Parathyroid adenoma (tissue), 2 donors: ENCODE results near the gene PDCL3.

ENCODE experiments used
- H2AFZ ChIP-seq: fragments of 300-600 bp; sonication (generic); one replicate; pipeline ENCODE4 v1.7.0; 2017; ENCODE audit warnings: antibody characterized with exemption, mild to moderate bottlenecking
- H3K27ac ChIP-seq: fragments of 300-600 bp; sonication (generic); one replicate; pipeline ENCODE4 v1.7.0; 2017
- H3K27me3 ChIP-seq: fragments of 300-600 bp; sonication (generic); one replicate; pipeline ENCODE4 v1.7.0; 2017; ENCODE audit warnings: low read length; ENCODE audit not compliant: control insufficient read depth, insufficient read depth
- H3K36me3 ChIP-seq: fragments of 300-600 bp; sonication (generic); one replicate; pipeline ENCODE4 v1.7.0; 2017; ENCODE audit warnings: low read length; ENCODE audit not compliant: control insufficient read depth, insufficient read depth
- H3K4me1 ChIP-seq: fragments of 300-600 bp; sonication (generic); one replicate; pipeline ENCODE4 v1.7.0; 2017; ENCODE audit warnings: control low read depth
- H3K4me2 ChIP-seq: fragments of 300-600 bp; sonication (generic); one replicate; pipeline ENCODE4 v1.7.0; 2017; ENCODE audit warnings: low read length
- H3K4me3 ChIP-seq: fragments of 300-600 bp; sonication (generic); one replicate; pipeline ENCODE4 v1.7.0; 2017; ENCODE audit warnings: low read depth, low read length
- H3K79me2 ChIP-seq: fragments of 300-600 bp; sonication (generic); one replicate; pipeline ENCODE4 v1.7.0; 2017; ENCODE audit warnings: control low read depth
- H3K9ac ChIP-seq: fragments of 300-600 bp; sonication (generic); one replicate; pipeline ENCODE4 v1.7.0; 2017; ENCODE audit warnings: mild to moderate bottlenecking
- H3K9me3 ChIP-seq: fragments of 300-600 bp; sonication (generic); one replicate; pipeline ENCODE4 v1.7.0; 2017; ENCODE audit warnings: low read length; ENCODE audit not compliant: control insufficient read depth
- TF ChIP-seq, protein P1 (sequence below): fragments of 300-600 bp; sonication (generic); IDR thresholded peaks from one replicate; pipeline ENCODE4 v1.7.0; 2017; ENCODE audit warnings: antibody characterized with exemption, mild to moderate bottlenecking
- donor health status: primary hyperparathyroidism.

Gene PDCL3

DNA sequence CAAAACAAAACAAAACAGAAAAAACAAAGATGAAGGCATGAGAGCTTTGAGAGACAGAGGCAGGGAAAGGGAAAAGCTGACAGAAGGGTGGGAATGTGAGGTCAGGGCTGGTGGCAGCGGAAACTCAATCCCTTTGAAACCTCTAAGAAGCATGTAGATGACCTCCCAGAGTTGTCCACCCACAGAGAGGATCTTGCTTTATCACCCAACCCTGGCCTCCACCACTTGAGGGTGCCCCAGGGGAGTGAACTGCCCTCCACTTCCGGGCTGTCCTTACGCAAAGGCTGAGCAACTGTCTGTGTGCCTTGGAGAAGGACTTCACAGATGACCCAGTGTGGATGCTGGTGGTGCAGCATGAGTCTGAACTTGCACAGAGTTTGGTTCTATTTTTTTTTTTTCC, 26.7 kb downstream of the PDCL3 start:
- H3K9me3 ChIP-seq, result no peaks in the 10 kb centered on the region
- no peak overlapping the region for H3K4me3 ChIP-seq
- no peaks in the 10 kb centered on the region for H3K4me1 ChIP-seq
- TF ChIP-seq, protein P1, sequence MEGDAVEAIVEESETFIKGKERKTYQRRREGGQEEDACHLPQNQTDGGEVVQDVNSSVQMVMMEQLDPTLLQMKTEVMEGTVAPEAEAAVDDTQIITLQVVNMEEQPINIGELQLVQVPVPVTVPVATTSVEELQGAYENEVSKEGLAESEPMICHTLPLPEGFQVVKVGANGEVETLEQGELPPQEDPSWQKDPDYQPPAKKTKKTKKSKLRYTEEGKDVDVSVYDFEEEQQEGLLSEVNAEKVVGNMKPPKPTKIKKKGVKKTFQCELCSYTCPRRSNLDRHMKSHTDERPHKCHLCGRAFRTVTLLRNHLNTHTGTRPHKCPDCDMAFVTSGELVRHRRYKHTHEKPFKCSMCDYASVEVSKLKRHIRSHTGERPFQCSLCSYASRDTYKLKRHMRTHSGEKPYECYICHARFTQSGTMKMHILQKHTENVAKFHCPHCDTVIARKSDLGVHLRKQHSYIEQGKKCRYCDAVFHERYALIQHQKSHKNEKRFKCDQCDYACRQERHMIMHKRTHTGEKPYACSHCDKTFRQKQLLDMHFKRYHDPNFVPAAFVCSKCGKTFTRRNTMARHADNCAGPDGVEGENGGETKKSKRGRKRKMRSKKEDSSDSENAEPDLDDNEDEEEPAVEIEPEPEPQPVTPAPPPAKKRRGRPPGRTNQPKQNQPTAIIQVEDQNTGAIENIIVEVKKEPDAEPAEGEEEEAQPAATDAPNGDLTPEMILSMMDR, result no peak
- H2AFZ ChIP-seq, result no peak overlapping the region
- H3K79me2 ChIP-seq, result no peaks in the 10 kb centered on the region
- no peak overlapping the region for H3K4me2 ChIP-seq
- H3K27me3 ChIP-seq, result no peaks in the 10 kb centered on the region
- H3K36me3 ChIP-seq, result no peaks in the 10 kb centered on the region
- no peak overlapping the region for H3K9ac ChIP-seq
- H3K27ac ChIP-seq, result no peak overlapping the region

DNA sequence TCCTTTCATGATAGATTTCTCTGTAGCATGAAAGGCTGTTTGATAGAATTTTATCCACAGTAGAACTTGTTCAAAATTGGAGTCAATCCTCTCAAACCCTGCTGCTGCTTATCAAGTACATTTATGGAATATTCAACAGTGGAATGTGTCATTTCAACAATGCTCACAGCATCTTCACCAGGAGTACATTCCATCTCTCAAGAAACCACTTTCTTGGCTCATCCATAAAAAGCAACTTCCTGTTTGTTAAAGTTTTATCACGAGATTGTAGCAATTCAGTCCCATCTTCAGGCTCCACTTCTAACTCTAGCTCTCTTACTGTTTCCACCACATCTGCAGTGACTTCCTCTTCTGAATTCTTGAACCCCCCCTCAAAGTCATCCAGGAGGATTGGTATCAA, 29.4 kb downstream of the PDCL3 start:
- H3K27ac ChIP-seq, result no peak overlapping the region
- H3K4me3 ChIP-seq, result no peak overlapping the region
- H3K79me2 ChIP-seq, result no peaks in the 10 kb centered on the region
- no peak overlapping the region for H2AFZ ChIP-seq
- H3K27me3 ChIP-seq, result no peaks in the 10 kb centered on the region
- TF ChIP-seq, protein P1, result no peak
- no peaks in the 10 kb centered on the region for H3K4me1 ChIP-seq
- H3K4me2 ChIP-seq, result no peak overlapping the region
- H3K36me3 ChIP-seq, result no peaks in the 10 kb centered on the region
- H3K9me3 ChIP-seq, result no peaks in the 10 kb centered on the region
- no peak overlapping the region for H3K9ac ChIP-seq

DNA sequence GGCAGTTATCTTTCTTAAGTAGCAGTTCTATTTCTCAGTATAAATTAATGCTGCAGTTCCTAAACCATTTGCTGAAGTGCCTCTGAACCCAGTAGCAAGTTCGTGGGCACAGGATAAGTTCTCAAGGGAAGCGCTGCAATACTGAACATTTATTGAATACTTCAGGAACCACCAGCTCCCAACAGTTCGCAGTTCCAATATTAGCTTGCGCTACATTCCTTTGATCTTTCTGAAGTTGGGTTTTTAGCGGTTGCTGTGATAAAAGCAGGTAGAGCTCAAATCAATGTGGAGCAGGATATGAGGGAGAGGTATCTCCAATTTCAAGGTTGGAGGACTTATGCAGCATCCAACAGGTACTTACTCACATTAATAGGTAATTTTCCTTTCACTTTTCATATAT, 33.7 kb downstream of the PDCL3 start:
- H3K27ac ChIP-seq, result no peak overlapping the region
- TF ChIP-seq, protein P1, result no peak
- no peak overlapping the region for H2AFZ ChIP-seq
- H3K4me2 ChIP-seq, result no peak overlapping the region
- no peaks in the 10 kb centered on the region for H3K79me2 ChIP-seq
- no peaks in the 10 kb centered on the region for H3K9me3 ChIP-seq
- H3K9ac ChIP-seq, result no peak overlapping the region
- H3K36me3 ChIP-seq, result no peaks in the 10 kb centered on the region
- no peaks in the 10 kb centered on the region for H3K27me3 ChIP-seq
- H3K4me1 ChIP-seq, result no peaks in the 10 kb centered on the region
- H3K4me3 ChIP-seq, result no peak overlapping the region

DNA sequence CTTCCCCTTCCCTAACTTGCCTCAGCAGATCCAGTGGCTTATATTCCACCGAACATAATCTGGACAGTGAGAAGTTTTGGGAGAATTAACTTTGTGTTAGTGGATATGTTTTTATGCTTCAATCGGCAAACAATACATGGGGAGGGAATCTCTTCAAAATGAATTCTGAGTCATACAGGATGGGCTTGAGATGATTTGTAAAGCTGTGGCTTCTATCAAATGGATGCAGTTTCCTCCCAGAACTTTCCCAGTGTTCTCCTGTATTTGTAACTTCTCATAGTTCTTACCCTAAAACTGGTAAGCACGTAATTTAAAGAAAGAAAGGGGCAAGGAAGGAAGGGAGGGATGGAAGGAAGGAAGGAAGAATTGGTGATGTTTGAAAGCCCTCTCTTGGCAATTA, 36.8 kb downstream of the PDCL3 start:
- Histone ChIP-seq H3K9me3 (no peaks in the 10 kb centered on the region), H3K79me2 (no peaks in the 10 kb centered on the region), H3K4me1 (no peaks in the 10 kb centered on the region), H3K36me3 (no peaks in the 10 kb centered on the region), H3K4me3 (no peak overlapping the region), H3K27me3 (no peaks in the 10 kb centered on the region), H2AFZ (no peak overlapping the region), H3K9ac (no peak overlapping the region), H3K4me2 (no peak overlapping the region), H3K27ac (no peak overlapping the region)
- TF ChIP-seq, protein P1, result no peak

DNA sequence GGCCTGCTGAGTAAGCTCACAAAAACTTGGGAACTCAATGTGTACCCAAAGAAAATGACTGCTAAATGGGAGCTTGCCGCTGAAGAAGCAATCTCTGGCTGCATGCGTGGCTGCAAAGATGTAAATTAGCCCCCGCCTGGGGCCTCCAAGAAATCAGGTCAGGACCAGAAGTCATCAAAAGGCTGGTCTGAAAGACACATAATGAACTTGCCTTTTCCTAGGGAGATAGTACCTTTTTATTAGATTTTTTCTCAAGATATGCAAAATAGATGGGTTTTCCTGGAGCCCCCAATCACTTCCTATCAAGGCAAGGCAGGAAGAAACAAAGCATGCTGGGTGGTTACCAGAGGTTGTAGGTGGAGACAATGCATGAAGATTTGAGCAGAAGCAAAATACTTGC, 38.9 kb downstream of the PDCL3 start:
- Histone ChIP-seq H3K79me2 (no peaks in the 10 kb centered on the region), H3K4me1 (no peaks in the 10 kb centered on the region), H3K4me2 (no peak overlapping the region), H3K4me3 (no peak overlapping the region), H3K9ac (no peak overlapping the region), H3K36me3 (no peaks in the 10 kb centered on the region), H2AFZ (no peak overlapping the region), H3K9me3 (no peaks in the 10 kb centered on the region), H3K27ac (no peak overlapping the region), H3K27me3 (no peaks in the 10 kb centered on the region)
- TF ChIP-seq, protein P1, result no peak
